Measurements from ENCODE around the gene RFK.

GRCh38 chr9:76359365-76359764 lies 34.9 kb downstream of the RFK start:
- TF ChIP-seq, protein P1, sequence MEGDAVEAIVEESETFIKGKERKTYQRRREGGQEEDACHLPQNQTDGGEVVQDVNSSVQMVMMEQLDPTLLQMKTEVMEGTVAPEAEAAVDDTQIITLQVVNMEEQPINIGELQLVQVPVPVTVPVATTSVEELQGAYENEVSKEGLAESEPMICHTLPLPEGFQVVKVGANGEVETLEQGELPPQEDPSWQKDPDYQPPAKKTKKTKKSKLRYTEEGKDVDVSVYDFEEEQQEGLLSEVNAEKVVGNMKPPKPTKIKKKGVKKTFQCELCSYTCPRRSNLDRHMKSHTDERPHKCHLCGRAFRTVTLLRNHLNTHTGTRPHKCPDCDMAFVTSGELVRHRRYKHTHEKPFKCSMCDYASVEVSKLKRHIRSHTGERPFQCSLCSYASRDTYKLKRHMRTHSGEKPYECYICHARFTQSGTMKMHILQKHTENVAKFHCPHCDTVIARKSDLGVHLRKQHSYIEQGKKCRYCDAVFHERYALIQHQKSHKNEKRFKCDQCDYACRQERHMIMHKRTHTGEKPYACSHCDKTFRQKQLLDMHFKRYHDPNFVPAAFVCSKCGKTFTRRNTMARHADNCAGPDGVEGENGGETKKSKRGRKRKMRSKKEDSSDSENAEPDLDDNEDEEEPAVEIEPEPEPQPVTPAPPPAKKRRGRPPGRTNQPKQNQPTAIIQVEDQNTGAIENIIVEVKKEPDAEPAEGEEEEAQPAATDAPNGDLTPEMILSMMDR (conservative IDR thresholded peaks at IDR 0.05), result no peak
- TF ChIP-seq ZFX (IDR thresholded peaks at IDR 0.05), result no peak

Data from C4-2B (cell line).